HEK293 (cell line): ENCODE measurements around the gene PDGFA.

Source experiments
- GLI4 ChIP-seq: fragments of 450-650 bp; formaldehyde crosslinking; IDR thresholded peaks from 2 replicates; pipeline ENCODE4 v1.5.1; 2016; ENCODE audit warnings: missing biosample characterization, missing genetic modification characterization
- KLF1 ChIP-seq: fragments of 450-650 bp; formaldehyde crosslinking; IDR thresholded peaks from 2 replicates; pipeline ENCODE4 v1.5.1; 2016; ENCODE audit warnings: missing biosample characterization, missing genetic modification characterization
- ZNF140 ChIP-seq: fragments of 450-650 bp; formaldehyde crosslinking; IDR thresholded peaks from 2 replicates; pipeline ENCODE4 v1.5.1; 2016; ENCODE audit warnings: missing biosample characterization, missing genetic modification characterization
- ZNF18 ChIP-seq: fragments of 450-650 bp; formaldehyde crosslinking; IDR thresholded peaks from 2 replicates; pipeline ENCODE4 v1.5.1; 2016; ENCODE audit warnings: missing biosample characterization, missing genetic modification characterization
- ZNF776 ChIP-seq: fragments of 450-650 bp; formaldehyde crosslinking; IDR thresholded peaks from 2 replicates; pipeline ENCODE4 v1.5.0; 2017; ENCODE audit warnings: missing biosample characterization, missing genetic modification characterization, borderline replicate concordance
- TF ChIP-seq, protein P1 (sequence below): fragments of 450-650 bp; formaldehyde crosslinking; IDR thresholded peaks from 2 replicates; pipeline ENCODE4 v1.5.1; 2016; ENCODE audit warnings: missing biosample characterization, missing genetic modification characterization

DNA sequence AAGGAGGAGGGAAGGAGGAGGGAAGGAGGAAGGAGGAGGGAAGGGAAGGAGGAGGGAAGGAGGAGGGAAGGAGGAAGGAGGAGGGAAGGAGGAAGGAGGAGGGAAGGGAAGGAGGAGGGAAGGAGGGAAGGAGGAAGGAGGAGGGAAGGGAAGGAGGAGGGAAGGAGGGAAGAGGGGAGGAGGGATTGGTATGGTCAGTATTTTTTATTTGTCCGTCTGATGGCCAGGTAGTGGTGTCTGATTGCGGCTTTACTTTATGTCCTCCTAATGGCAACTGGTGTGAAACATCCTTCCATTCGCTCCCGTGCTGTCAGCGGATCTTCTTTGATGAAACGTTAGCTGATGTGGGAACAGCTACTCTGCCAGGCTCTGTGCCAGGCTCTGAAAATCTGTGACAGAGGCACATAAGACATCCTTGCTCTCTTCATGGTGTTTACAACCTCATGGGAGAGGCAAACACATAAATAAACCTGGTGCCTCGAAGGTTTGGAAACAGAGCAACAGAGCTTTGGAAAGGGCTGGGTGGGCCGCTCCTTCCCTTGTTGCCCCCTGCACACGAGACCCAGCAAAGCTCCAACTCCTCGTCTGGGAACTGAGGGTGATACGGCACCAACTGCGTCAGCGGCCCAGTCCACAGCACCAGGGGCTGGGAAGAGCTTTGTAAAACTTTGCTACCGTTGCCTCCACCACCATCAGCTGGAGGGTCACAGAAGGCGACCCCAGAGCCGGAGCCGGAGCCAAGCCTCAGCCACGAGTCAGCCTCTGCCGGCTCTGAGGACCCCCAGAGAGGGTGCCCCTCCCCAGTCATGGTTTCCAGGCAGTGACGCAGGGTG, 40.3 kb downstream of the PDGFA start:
- no peak for TF ChIP-seq ZNF776 (tag by site-specific recombination)
- no peak for TF ChIP-seq KLF1 (tag by site-specific recombination)
- no peak for TF ChIP-seq ZNF140 (tag by site-specific recombination)
- TF ChIP-seq GLI4: no peak
- no peak for TF ChIP-seq ZNF18 (tag by site-specific recombination)
- TF ChIP-seq, protein P1, sequence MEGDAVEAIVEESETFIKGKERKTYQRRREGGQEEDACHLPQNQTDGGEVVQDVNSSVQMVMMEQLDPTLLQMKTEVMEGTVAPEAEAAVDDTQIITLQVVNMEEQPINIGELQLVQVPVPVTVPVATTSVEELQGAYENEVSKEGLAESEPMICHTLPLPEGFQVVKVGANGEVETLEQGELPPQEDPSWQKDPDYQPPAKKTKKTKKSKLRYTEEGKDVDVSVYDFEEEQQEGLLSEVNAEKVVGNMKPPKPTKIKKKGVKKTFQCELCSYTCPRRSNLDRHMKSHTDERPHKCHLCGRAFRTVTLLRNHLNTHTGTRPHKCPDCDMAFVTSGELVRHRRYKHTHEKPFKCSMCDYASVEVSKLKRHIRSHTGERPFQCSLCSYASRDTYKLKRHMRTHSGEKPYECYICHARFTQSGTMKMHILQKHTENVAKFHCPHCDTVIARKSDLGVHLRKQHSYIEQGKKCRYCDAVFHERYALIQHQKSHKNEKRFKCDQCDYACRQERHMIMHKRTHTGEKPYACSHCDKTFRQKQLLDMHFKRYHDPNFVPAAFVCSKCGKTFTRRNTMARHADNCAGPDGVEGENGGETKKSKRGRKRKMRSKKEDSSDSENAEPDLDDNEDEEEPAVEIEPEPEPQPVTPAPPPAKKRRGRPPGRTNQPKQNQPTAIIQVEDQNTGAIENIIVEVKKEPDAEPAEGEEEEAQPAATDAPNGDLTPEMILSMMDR: no peak
